Measurements from ENCODE around the gene ARHGEF1.
"Not testable (repeated sequence)": the region's sequence is repeated elsewhere in the genome, so short reads cannot be mapped to it uniquely, and the experiment has no call there.

Gene ARHGEF1

DNA sequence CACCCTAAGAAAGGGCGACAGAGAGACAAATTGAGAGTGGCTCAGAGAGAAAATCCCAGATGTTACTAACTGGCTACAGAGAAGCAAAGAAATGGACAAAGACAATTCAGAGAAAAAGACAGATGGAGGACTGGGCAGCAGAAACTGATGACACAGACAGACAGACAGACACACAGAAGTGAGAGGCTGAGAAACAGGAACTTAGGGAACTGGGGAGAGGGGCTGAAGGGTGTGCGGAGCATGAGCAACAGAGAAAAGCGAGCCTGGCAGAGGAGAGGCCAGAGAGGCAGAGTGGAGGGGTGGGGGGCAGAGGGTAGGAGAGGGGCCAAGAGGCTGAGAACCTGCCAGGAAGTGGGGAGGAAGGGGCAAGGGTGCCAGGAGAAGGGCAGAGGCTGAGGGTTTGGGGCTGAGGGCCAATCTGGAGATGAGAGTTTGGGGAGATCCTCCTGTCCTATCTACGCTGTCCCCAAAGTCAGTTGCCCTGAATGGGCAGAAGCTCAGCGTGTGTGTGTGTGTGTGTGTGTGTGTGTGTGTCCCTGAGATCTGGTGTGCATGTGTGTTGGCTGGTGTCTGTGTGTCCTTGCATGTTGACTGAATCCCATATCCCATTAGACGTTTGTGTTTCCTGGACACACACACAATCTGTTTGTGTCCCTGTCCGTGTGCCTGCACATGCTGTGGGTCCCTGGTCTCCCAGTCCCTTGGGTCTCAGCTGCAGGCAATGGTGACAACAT is 50.9 kb downstream of the ARHGEF1 start:
- no peaks in the 10 kb centered on the region for H3K9me3 ChIP-seq (ENCODE audit: control insufficient read depth, insufficient read depth, low read length)
- H3K4me3 ChIP-seq (ENCODE audit: low read length), result no peak overlapping the region
- peaks cover 74% of the 10 kb centered on the region for H3K27me3 ChIP-seq (ENCODE audit: control insufficient read depth, insufficient read depth, low read length)
- H3K36me3 ChIP-seq (ENCODE audit: control insufficient read depth, insufficient read depth, low read length), result no peaks in the 10 kb centered on the region
- whole genome bisulfite sequencing (ENCODE audit: insufficient coverage, insufficient read length), result no CpG with 5 or more reads among the region's 7 CpGs
- no peak for DNase-seq (ENCODE audit: low read depth, low spot score)
- no peak overlapping the region for H3K27ac ChIP-seq (ENCODE audit: low read length)
- peaks cover 4% of the 10 kb centered on the region for H3K4me1 ChIP-seq (ENCODE audit: control insufficient read depth, insufficient read depth, low read length)

DNA sequence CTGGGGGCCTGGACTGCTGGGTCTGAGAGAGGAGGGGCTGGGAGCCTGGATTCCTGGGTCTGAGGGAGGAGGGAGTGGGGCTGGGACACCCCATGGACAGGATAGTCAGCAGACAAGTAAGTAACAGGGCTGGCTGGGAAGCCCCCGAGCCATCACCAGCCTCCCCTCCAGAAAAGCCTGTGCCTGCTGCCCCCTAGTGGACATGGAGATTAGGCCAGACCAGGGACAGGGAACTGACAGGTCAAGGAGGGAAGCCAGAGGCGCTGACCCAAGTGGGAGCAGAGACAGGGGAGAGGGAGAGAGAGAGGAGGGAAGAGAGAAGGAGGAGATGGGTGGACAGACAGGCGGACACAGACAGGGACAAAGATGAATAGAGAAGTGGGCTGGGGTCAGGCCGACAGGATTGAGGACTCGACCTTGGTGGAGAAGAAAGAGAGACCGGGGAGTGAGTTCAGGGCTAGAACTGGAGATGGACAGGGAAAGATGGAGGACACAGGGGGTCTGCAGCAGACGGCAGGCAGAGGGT is 51.9 kb downstream of the ARHGEF1 start:
- H3K9me3 ChIP-seq (ENCODE audit: control insufficient read depth, insufficient read depth, low read length), result no peaks in the 10 kb centered on the region
- H3K27me3 ChIP-seq (ENCODE audit: control insufficient read depth, insufficient read depth, low read length), result peaks cover 66% of the 10 kb centered on the region
- H3K27ac ChIP-seq (ENCODE audit: low read length), result no peak overlapping the region
- H3K4me1 ChIP-seq (ENCODE audit: control insufficient read depth, insufficient read depth, low read length), result peaks cover 4% of the 10 kb centered on the region
- DNase-seq (ENCODE audit: low read depth, low spot score), result no peak
- WGBS (ENCODE audit: insufficient coverage, insufficient read length), result no CpG with 5 or more reads among the region's 7 CpGs
- H3K36me3 ChIP-seq (ENCODE audit: control insufficient read depth, insufficient read depth, low read length), result no peaks in the 10 kb centered on the region
- no peak overlapping the region for H3K4me3 ChIP-seq (ENCODE audit: low read length)

GRCh38 chr19:41935760-41936415 is 52.9 kb downstream of the ARHGEF1 start:
- Histone ChIP-seq H3K9me3 (ENCODE audit: control insufficient read depth, insufficient read depth, low read length) (no peaks in the 10 kb centered on the region), H3K4me1 (ENCODE audit: control insufficient read depth, insufficient read depth, low read length) (peaks cover 4% of the 10 kb centered on the region), H3K27me3 (ENCODE audit: control insufficient read depth, insufficient read depth, low read length) (peaks cover 61% of the 10 kb centered on the region), H3K36me3 (ENCODE audit: control insufficient read depth, insufficient read depth, low read length) (no peaks in the 10 kb centered on the region), H3K4me3 (ENCODE audit: low read length) (no peak overlapping the region), H3K27ac (ENCODE audit: low read length) (no peak overlapping the region)
- DNase-seq (ENCODE audit: low read depth, low spot score), result no peak
- no CpG with 5 or more reads among the region's 26 CpGs for WGBS (ENCODE audit: insufficient coverage, insufficient read length)

DNA sequence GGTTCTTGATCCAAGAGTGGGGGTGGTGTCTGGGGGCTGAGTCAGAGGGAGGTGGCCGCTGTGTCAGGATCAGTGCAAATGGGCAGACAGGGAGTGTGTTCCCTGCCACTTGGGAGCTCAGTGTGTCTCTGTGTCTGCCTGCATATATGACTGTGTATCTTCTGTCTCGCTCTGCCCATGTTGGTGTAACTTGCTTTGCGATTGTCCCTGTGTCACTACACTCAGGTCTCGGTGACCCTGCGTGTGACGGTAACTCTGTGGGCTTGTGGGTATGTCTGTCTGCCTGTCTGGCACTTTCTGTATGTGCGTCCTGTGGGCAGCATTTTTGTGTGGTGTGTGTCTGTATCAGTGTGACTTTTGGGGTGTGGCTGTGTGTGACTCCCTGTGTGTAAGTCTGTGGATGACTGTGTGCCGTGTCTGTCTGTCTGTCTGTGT is 53.4 kb downstream of the ARHGEF1 start:
- no peak for DNase-seq (ENCODE audit: low read depth, low spot score)
- Histone ChIP-seq H3K4me1 (ENCODE audit: control insufficient read depth, insufficient read depth, low read length) (peaks cover 4% of the 10 kb centered on the region), H3K27me3 (ENCODE audit: control insufficient read depth, insufficient read depth, low read length) (peaks cover 61% of the 10 kb centered on the region)

GRCh38 chr19:41936961-41937360 is 54.0 kb downstream of the ARHGEF1 start:
- no peak overlapping the region for H3K27ac ChIP-seq (ENCODE audit: low read length)
- no CpG with 5 or more reads among the region's 15 CpGs for WGBS (ENCODE audit: insufficient coverage, insufficient read length)

More for the DNA sequence above, 53.4 kb downstream of the ARHGEF1 start:
- no peaks in the 10 kb centered on the region for H3K36me3 ChIP-seq (ENCODE audit: control insufficient read depth, insufficient read depth, low read length)
- H3K9me3 ChIP-seq (ENCODE audit: control insufficient read depth, insufficient read depth, low read length), result no peaks in the 10 kb centered on the region
- no CpG with 5 or more reads among the region's 8 CpGs for WGBS (ENCODE audit: insufficient coverage, insufficient read length)
- no peak overlapping the region for H3K27ac ChIP-seq (ENCODE audit: low read length)
- H3K4me3 ChIP-seq (ENCODE audit: low read length), result no peak overlapping the region

GRCh38 chr19:41937525-41938468 is 54.8 kb downstream of the ARHGEF1 start:
- Histone ChIP-seq H3K4me3 (ENCODE audit: low read length) (no peak overlapping the region), H3K27me3 (ENCODE audit: control insufficient read depth, insufficient read depth, low read length) (peaks cover 52% of the 10 kb centered on the region), H3K27ac (ENCODE audit: low read length) (no peak overlapping the region), H3K4me1 (ENCODE audit: control insufficient read depth, insufficient read depth, low read length) (no peaks in the 10 kb centered on the region), H3K36me3 (ENCODE audit: control insufficient read depth, insufficient read depth, low read length) (no peaks in the 10 kb centered on the region), H3K9me3 (ENCODE audit: control insufficient read depth, insufficient read depth, low read length) (no peaks in the 10 kb centered on the region)
- no CpG with 5 or more reads among the region's 22 CpGs for WGBS (ENCODE audit: insufficient coverage, insufficient read length)
- DNase-seq (ENCODE audit: low read depth, low spot score), result no peak

More at GRCh38 chr19:41936961-41937360, 54.0 kb downstream of the ARHGEF1 start:
- H3K9me3 ChIP-seq (ENCODE audit: control insufficient read depth, insufficient read depth, low read length), result no peaks in the 10 kb centered on the region
- no peak overlapping the region for H3K4me3 ChIP-seq (ENCODE audit: low read length)
- H3K36me3 ChIP-seq (ENCODE audit: control insufficient read depth, insufficient read depth, low read length), result no peaks in the 10 kb centered on the region
- peaks cover 4% of the 10 kb centered on the region for H3K4me1 ChIP-seq (ENCODE audit: control insufficient read depth, insufficient read depth, low read length)
- H3K27me3 ChIP-seq (ENCODE audit: control insufficient read depth, insufficient read depth, low read length), result peaks cover 60% of the 10 kb centered on the region
- no peak for DNase-seq (ENCODE audit: low read depth, low spot score)

GRCh38 chr19:41939209-41939608 is 56.2 kb downstream of the ARHGEF1 start:
- peaks cover 38% of the 10 kb centered on the region for H3K27me3 ChIP-seq (ENCODE audit: control insufficient read depth, insufficient read depth, low read length)
- H3K4me3 ChIP-seq (ENCODE audit: low read length); H3K4me1 ChIP-seq (ENCODE audit: control insufficient read depth, insufficient read depth, low read length): not testable (repeated sequence)

GRCh38 chr19:41939861-41940730 is 57.1 kb downstream of the ARHGEF1 start:
- no CpG with 5 or more reads among the region's 83 CpGs for WGBS (ENCODE audit: insufficient coverage, insufficient read length)
- H3K27ac ChIP-seq (ENCODE audit: low read length), result no peak overlapping the region
- H3K9me3 ChIP-seq (ENCODE audit: control insufficient read depth, insufficient read depth, low read length), result no peaks in the 10 kb centered on the region
- peak overlapping the region; percentile 61; the same call in 1 of the 2 replicates for H3K4me3 ChIP-seq (ENCODE audit: low read length)
- H3K27me3 ChIP-seq (ENCODE audit: control insufficient read depth, insufficient read depth, low read length), result peaks cover 33% of the 10 kb centered on the region
- no peaks in the 10 kb centered on the region for H3K4me1 ChIP-seq (ENCODE audit: control insufficient read depth, insufficient read depth, low read length)
- no peaks in the 10 kb centered on the region for H3K36me3 ChIP-seq (ENCODE audit: control insufficient read depth, insufficient read depth, low read length)
- no peak for DNase-seq (ENCODE audit: low read depth, low spot score)

More at GRCh38 chr19:41939209-41939608, 56.2 kb downstream of the ARHGEF1 start:
- H3K9me3 ChIP-seq (ENCODE audit: control insufficient read depth, insufficient read depth, low read length); H3K36me3 ChIP-seq (ENCODE audit: control insufficient read depth, insufficient read depth, low read length); H3K27ac ChIP-seq (ENCODE audit: low read length); DNase-seq (ENCODE audit: low read depth, low spot score): not testable (repeated sequence)

DNA sequence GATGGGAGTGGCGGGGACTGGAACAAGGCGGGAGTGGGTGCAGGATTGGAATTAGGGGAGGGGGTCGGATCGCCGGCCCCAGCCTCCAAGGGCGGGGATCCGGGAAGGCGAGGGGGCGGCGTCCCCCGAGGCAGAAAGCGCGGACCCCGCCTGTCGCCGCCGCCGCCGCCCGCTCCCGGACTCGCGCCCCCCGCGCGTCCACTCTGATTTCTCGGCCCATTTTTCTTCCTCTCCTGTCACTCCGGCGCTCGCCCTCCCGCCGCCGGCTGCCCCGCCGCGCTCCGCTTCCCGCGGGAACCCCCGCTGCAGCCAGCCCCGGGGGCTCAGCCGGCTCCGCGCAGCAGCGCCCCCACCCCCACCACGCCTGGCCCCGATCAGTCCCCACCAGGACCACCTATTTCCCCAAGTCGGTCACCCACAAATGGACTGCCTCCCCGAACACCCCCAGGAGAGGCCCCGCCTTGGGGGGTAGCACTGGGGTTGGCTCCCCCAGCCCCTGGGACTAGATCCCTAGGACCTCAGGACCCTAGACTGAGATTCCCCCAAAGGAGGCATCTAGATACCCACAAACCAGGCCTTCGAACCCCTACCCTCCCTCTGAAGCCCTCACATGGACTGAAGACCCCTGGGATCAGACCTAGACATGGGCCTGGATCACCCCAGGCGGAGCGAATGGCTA is 57.9 kb downstream of the ARHGEF1 start:
- no peak for DNase-seq (ENCODE audit: low read depth, low spot score)
- H3K27me3 ChIP-seq (ENCODE audit: control insufficient read depth, insufficient read depth, low read length), result peaks cover 29% of the 10 kb centered on the region
- WGBS (ENCODE audit: insufficient coverage, insufficient read length), result no CpG with 5 or more reads among the region's 53 CpGs
- H3K4me1 ChIP-seq (ENCODE audit: control insufficient read depth, insufficient read depth, low read length), result no peaks in the 10 kb centered on the region
- no peaks in the 10 kb centered on the region for H3K36me3 ChIP-seq (ENCODE audit: control insufficient read depth, insufficient read depth, low read length)
- no peak overlapping the region for H3K27ac ChIP-seq (ENCODE audit: low read length)
- peak overlapping the region; percentile 61; the same call in 1 of the 2 replicates for H3K4me3 ChIP-seq (ENCODE audit: low read length)
- H3K9me3 ChIP-seq (ENCODE audit: control insufficient read depth, insufficient read depth, low read length), result no peaks in the 10 kb centered on the region
